GM12873 (cell line): ENCODE results near the gene ITIH4.

Experiments
- TF ChIP-seq, protein P1 (sequence below): IDR thresholded peaks from 2 replicates; pipeline ENCODE4 v1.5.1; 2012; ENCODE audit warnings: low read depth, mild to moderate bottlenecking, moderate library complexity, low read length, control low read depth; ENCODE audit not compliant: insufficient read depth; ENCODE audit errors: missing control alignments

ITIH4 gene

GRCh38 chr3:52839268-52839575 lies 8.8 kb upstream of the ITIH4 start:
- TF ChIP-seq, protein P1, sequence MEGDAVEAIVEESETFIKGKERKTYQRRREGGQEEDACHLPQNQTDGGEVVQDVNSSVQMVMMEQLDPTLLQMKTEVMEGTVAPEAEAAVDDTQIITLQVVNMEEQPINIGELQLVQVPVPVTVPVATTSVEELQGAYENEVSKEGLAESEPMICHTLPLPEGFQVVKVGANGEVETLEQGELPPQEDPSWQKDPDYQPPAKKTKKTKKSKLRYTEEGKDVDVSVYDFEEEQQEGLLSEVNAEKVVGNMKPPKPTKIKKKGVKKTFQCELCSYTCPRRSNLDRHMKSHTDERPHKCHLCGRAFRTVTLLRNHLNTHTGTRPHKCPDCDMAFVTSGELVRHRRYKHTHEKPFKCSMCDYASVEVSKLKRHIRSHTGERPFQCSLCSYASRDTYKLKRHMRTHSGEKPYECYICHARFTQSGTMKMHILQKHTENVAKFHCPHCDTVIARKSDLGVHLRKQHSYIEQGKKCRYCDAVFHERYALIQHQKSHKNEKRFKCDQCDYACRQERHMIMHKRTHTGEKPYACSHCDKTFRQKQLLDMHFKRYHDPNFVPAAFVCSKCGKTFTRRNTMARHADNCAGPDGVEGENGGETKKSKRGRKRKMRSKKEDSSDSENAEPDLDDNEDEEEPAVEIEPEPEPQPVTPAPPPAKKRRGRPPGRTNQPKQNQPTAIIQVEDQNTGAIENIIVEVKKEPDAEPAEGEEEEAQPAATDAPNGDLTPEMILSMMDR = no peak

- TF ChIP-seq, protein P1 = no peak
These were observed 8.2 kb upstream of the ITIH4 start for GRCh38 chr3:52838561-52839267.

GRCh38 chr3:52836986-52837385 lies 6.5 kb upstream of the ITIH4 start:
- TF ChIP-seq, protein P1 = no peak

DNA sequence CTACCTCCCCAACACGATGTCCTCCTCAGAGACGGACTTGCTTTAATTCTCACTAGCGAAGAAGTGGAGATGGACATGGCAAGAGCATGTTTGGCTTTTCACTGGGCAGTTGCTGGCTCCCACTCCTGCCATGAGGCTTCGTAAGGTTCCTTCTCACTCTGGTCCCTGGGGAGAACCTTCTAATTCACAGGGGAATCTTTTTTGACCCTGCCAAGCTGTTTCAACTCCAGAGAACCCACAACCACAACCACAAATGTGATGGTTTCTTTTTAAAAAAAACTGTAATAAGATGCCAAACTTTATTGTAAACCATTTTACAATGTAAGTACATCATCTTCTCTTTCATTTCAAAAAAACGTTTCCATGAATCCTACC lies 6.0 kb upstream of the ITIH4 start:
- TF ChIP-seq, protein P1 = no peak

DNA sequence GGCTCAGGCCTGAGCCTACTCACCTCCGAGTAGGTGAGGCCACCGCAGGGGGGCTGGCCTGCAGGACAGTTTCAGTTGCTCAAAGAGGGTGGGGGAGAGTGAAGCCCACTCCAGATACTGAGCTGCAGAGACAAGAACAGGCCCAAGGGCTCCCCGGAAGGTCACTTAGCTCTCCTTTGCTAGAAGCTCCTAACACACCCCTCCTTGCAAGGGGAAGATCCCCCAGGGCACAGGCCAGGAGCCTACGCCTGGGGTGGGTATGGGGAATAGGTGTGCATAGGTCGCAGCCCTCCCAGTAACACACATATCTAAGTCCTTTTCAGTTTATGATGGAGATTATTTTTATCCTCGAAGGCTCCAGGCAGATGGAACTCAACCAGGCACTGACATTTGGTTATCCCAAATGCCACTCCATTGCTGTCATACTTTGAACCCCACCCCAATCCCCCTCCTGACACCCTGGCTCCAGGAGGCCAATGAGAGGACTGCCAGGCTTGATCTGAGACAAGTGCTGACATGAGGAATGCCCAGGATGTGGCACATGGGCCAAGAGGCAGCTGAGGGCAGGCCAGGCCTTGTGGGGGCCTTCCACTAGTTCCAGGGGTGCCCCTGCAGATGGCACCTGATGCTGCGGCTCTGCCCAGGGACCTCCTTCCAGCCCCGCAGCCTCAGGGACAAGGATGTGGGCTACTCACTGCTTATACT lies 5.4 kb upstream of the ITIH4 start:
- TF ChIP-seq, protein P1 = no peak

DNA sequence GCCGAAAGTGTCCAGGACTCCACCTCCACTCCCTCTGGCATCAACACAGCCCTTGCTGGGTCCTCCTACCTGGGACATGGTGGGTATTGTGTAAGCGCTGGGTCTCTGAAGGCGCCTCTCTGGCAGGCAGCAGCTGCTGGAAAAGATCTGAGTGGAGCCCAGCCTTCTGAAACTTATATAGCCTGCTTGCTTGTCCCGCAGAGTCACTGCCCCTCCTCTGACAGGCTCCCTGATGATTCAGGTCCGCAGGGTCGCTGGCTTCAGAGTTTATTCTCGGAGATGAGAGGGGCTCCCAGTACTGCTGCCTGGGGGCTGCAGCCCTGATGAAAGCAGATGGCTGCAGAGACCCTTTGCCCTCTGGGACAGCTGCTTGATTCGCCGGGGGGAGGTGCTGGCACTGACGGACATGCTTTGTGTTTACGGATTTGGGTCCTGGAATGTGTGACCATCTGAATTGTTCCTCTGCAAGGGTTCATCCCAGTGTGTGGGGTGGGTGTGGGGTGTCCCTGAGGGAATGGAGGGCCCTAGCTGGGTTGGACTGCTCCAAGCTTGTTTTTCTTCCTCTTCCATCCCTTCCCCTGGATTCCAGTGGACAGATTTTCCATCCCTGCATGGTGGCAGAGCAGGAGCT lies 4.5 kb upstream of the ITIH4 start, which contains the start of gene MUSTN1:
Gene MUSTN1 (minus strand): TSS at position 149 of the 631 bp plus-strand sequence. CDS start 71 bp downstream, at position 78.
- TF ChIP-seq, protein P1 = no peak

DNA sequence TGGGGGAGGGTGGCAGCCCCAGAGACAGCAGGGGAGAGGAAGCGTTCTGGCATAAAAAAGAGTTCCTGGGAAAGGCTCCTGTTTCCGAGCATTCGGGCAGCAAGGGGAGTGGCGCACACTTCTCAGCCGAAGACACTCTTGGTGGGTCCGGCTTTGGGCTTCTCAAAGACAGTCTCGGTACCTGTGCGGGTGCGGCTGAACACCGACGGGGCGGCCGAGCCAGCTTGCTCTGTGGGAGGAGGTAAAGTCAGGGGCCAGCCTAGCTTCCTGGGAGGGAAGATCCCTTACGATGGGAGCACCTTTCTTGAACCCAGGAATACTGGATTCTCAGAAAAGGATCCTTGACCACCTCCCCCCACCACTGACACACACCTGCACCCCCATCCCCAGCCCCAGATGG lies 2.7 kb upstream of the ITIH4 start:
- TF ChIP-seq, protein P1 = no peak
